SK-N-SH treated with all-trans-retinoic acid at 6 μM for 48 hours (cell line): ENCODE data around the gene ABT1.

Source experiments
- ATAC-seq: fragments of 200-7000 bp; cut with Tn5 transposase; 3 replicates; pipeline ENCODE4 v1.9.1; 2020; ENCODE audit warnings: mild to moderate bottlenecking, moderate library complexity
- BACH2 ChIP-seq: fragments of 250-450 bp; sonication (Bioruptor Pico); IDR thresholded peaks from 2 replicates; pipeline ENCODE4 v1.9.0; 2021; ENCODE audit warnings: mild to moderate bottlenecking, borderline replicate concordance
- CREB5 ChIP-seq: fragments of 250-450 bp; sonication (Bioruptor Pico); IDR thresholded peaks from 2 replicates; pipeline ENCODE4 v1.5.1; 2020; ENCODE audit warnings: low read depth, mild to moderate bottlenecking, moderate library complexity
- CSRNP3 ChIP-seq: fragments of 250-450 bp; sonication (Bioruptor Pico); IDR thresholded peaks from 2 replicates; pipeline ENCODE4 v1.5.1; 2021; ENCODE audit warnings: mild to moderate bottlenecking, moderate library complexity
- GLIS3 ChIP-seq: fragments of 250-450 bp; sonication (Bioruptor Pico); IDR thresholded peaks from 2 replicates; pipeline ENCODE4 v1.5.0; 2020; ENCODE audit warnings: mild to moderate bottlenecking, moderate library complexity
- ISL1 ChIP-seq: fragments of 250-450 bp; sonication (Bioruptor Pico); IDR thresholded peaks from 2 replicates; pipeline ENCODE4 v2.1.2; 2022; ENCODE audit warnings: mild to moderate bottlenecking, moderate library complexity
- OSR1 ChIP-seq: fragments of 250-450 bp; sonication (Bioruptor Pico); IDR thresholded peaks from 2 replicates; pipeline ENCODE4 v1.8.0; 2022; ENCODE audit warnings: moderate library complexity, mild to moderate bottlenecking, inconsistent platforms
- PATZ1 ChIP-seq: fragments of 250-450 bp; sonication (Bioruptor Pico); IDR thresholded peaks from 2 replicates; pipeline ENCODE4 v1.8.0; 2020; ENCODE audit warnings: mild to moderate bottlenecking, moderate library complexity, borderline replicate concordance
- POU6F1 ChIP-seq: fragments of 250-450 bp; sonication (Bioruptor Pico); IDR thresholded peaks from 2 replicates; pipeline ENCODE4 v1.8.0; 2021; ENCODE audit warnings: low read depth, mild to moderate bottlenecking, moderate library complexity, borderline replicate concordance
- PPARA ChIP-seq: fragments of 250-450 bp; sonication (Bioruptor Pico); IDR thresholded peaks from 2 replicates; pipeline ENCODE4 v1.5.0; 2020; ENCODE audit warnings: mild to moderate bottlenecking, borderline replicate concordance
- RARB ChIP-seq: fragments of 250-450 bp; sonication (Bioruptor Pico); IDR thresholded peaks from 2 replicates; pipeline ENCODE4 v1.8.0; 2021; ENCODE audit warnings: mild to moderate bottlenecking, moderate library complexity
- SNAI2 ChIP-seq: fragments of 250-450 bp; sonication (Bioruptor Pico); IDR thresholded peaks from 2 replicates; pipeline ENCODE4 v1.5.0; 2020; ENCODE audit warnings: mild to moderate bottlenecking, moderate library complexity
- TCF4 ChIP-seq: fragments of 250-450 bp; sonication (Bioruptor Pico); IDR thresholded peaks from 2 replicates; pipeline ENCODE4 v1.8.0; 2021; ENCODE audit warnings: mild to moderate bottlenecking, moderate library complexity, borderline replicate concordance
- TOX ChIP-seq: fragments of 250-450 bp; sonication (Bioruptor Pico); IDR thresholded peaks from 2 replicates; pipeline ENCODE4 v1.8.0; 2021; ENCODE audit warnings: mild to moderate bottlenecking, moderate library complexity, borderline replicate concordance
- TSHZ2 ChIP-seq: fragments of 250-450 bp; sonication (Bioruptor Pico); IDR thresholded peaks from 2 replicates; pipeline ENCODE4 v1.5.0; 2020; ENCODE audit warnings: mild to moderate bottlenecking, moderate library complexity
- ZC3H10 ChIP-seq: fragments of 250-450 bp; sonication (Bioruptor Pico); IDR thresholded peaks from 2 replicates; pipeline ENCODE4 v1.5.1; 2021; ENCODE audit warnings: mild to moderate bottlenecking, moderate library complexity
- ZFP30 ChIP-seq: fragments of 450-650 bp; formaldehyde crosslinking; IDR thresholded peaks from 2 replicates; pipeline ENCODE4 v1.5.0; 2022; ENCODE audit warnings: mild to moderate bottlenecking, moderate library complexity
- ZNF565 ChIP-seq: fragments of 450-650 bp; formaldehyde crosslinking; conservative IDR thresholded peaks from 2 replicates; pipeline ENCODE4 v1.5.0; 2020; ENCODE audit warnings: low read depth, mild to moderate bottlenecking, moderate library complexity
- ZNF70 ChIP-seq: fragments of 450-650 bp; formaldehyde crosslinking; IDR thresholded peaks from 2 replicates; pipeline ENCODE4 v1.5.0; 2020; ENCODE audit warnings: mild to moderate bottlenecking, moderate library complexity

ABT1 gene

GRCh38 chr6:26576929-26577719 is 19.6 kb upstream of the ABT1 start:
- peak; percentile 68 for ATAC-seq
- no peak for TF ChIP-seq TCF4 (CRISPR knock-in tag)
- no peak for TF ChIP-seq CSRNP3 (CRISPR knock-in tag)
- 0 out of 2 replicates have a peak, but pooled peaks have one; percentile 10 for TF ChIP-seq TSHZ2 (CRISPR knock-in tag)
- TF ChIP-seq BACH2 (CRISPR knock-in tag), result no peak
- TF ChIP-seq ZNF565 (CRISPR knock-in tag), result no peak

GRCh38 chr6:26577720-26578072 is 19.1 kb upstream of the ABT1 start:
- TF ChIP-seq SNAI2 (no peak), CREB5 (no peak), ZNF70 (CRISPR knock-in tag) (no peak), CSRNP3 (CRISPR knock-in tag) (no peak), TSHZ2 (CRISPR knock-in tag) (no peak), ZFP30 (no peak), ZC3H10 (CRISPR knock-in tag) (no peak), ZNF565 (CRISPR knock-in tag) (no peak), BACH2 (CRISPR knock-in tag) (no peak), PATZ1 (CRISPR knock-in tag) (no peak), PPARA (CRISPR knock-in tag) (no peak), OSR1 (CRISPR knock-in tag) (no peak), GLIS3 (CRISPR knock-in tag) (no peak), POU6F1 (CRISPR knock-in tag) (no peak), ISL1 (CRISPR knock-in tag) (no peak), RARB (CRISPR knock-in tag) (no peak), TOX (no peak)
- TF ChIP-seq, all 23 proteins: peak for 0
- ATAC-seq, result peak; percentile 8; the same call in 1 of the 3 replicates
